ENCODE measurements around the gene RNU6-1.

RNU6-1 gene

GRCh38 chr15:67839929-67840748 lies at the start of gene RNU6-1:
Gene RNU6-1, minus strand, starts transcription at chr15:67840045.
- peak; percentile 89 for DNase-seq

- DNase-seq: no peak
Measured at GRCh38 chr15:67887776-67888175, 47.9 kb upstream of the RNU6-1 start.

- DNase-seq: no peak
Measured at GRCh38 chr15:67885861-67886260, 46.0 kb upstream of the RNU6-1 start.

DNA sequence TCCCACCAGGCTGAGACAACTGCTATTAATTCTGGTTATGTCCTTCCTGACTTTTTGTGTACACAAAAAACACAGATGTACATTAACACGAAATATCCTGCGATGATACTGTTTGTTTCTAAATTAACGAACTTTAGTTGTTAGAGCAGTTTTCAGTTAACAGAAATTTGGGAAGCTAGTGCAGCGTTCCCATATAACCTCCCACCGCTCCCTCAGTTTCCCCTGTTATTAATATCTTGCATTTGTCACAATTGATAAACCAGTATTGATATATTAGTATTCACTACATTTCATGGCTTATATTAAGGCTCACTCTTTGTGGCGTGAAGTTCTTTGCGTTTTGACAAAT lies 45.3 kb upstream of the RNU6-1 start:
- no peak for DNase-seq

DNA sequence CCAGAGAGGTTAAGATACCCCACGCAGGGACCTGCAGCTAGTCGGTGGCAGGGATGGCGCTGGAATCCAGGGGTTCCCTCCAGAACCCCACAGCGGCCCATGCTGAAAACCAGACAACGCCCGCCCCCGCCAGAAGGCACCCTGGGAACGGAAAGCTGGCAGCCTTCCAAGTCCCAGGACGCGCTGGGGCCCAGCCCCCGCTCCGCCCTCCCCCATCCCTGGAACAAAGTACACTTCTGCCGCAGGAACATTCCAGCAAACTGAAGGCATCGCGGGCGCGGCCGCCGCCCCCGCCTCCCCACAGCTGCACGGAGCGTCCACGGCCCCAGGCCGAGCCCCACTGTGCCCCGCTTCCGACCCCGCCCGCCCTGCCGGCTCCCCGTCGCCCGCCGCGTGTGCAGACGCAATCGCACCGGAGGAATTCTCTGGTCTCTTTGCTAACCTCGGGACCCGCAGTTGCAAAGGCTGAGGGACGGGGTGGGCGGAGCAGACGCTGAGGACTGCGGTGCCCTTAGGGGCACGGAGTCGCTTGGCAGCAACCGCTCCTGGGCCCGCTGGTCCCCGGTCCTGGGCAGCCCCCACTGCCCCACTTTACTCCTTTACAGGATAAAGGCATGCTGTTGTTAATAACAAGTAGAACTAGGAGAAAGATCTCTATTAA lies 44.8 kb upstream of the RNU6-1 start:
- no peak for DNase-seq

DNA sequence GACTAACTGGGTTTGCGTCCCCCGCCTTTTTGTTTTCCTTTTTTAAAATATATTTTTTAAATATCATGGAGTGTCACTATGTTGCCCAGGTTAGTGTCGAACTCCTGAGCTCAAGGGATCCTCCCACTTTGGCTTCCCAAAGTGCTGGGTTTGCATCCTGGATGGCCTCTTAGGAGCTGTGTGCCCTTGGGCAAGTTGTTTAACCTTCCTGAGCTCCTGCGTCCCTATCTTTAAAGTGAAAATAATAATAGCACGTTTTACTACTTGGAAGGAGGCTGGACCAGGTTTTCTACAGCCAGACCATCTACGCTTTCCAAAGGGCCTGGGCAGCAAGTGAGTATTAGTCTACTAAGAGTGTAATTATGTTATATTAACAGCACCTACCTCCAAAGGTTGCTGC lies 44.2 kb upstream of the RNU6-1 start:
- DNase-seq: no peak

GRCh38 chr15:67883234-67883773 lies 43.5 kb upstream of the RNU6-1 start:
- no peak for DNase-seq

DNA sequence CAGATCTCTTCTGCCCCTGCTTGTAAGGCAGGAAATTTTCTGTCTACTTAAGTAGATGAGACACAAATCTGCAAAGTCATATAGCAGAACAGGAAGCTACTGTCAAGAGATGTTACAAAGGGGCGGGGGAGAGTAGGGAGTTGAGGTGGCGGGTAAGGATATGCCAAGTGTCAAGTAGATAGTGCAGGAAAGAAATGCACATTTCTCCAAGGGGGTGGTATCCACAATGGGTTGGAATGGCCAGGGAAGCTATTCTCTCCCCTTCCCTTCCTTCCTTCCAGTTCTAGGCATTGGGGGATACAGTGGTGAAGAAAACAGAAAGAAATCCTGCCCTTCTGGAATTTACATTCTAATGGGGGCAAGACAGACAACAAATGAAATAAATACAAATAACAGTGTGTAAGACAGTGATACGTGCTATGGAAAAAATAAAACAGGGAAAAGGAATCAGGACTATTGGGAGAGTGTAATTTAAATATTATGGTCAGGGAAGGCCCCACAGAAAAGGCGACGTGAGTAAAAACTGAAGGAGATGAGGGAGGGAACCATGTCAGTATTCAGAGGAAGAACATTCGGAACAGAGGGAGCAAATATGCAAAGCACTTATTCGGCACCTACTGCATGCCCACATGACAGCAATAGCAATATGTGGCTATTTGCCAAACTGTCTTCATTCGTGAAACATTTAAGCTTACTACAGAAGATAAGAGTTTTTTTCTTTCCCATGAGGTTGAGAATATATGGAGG lies 42.8 kb upstream of the RNU6-1 start:
- DNase-seq: no peak

- peak; percentile 1 for DNase-seq
Measured at GRCh38 chr15:67880651-67881182, 40.9 kb upstream of the RNU6-1 start.

DNA sequence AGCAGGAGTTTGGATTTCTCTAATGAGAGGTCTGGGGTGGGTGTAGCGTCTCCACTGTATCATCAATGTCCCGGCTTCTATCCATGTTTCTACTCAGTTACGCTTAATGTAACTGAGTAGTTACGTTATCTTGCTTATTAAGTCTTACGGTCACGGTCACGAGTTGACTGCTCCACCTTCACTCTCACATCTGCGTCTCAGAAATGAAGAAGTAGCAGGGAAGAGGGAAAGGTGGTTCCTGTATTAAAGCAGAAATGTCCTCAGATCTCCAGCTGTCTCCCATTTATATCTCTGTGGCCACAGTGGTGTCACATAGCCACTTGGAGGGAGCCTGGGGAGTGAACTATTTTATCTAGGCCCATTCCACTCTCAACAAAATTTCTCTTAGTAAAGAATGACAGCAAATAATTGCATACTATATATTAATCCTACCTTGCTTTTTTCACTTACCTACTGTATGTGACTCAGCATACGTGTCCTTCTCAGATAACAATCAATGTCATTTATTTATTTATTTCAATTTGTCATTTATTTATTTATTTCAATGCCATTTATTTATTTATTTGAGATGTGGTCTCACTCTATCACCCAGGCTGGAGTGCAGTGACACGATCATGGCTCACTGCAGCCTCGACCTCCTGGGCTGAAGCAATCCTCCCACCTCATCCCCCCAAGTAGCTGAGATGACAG lies 39.7 kb upstream of the RNU6-1 start:
- no peak for DNase-seq

DNA sequence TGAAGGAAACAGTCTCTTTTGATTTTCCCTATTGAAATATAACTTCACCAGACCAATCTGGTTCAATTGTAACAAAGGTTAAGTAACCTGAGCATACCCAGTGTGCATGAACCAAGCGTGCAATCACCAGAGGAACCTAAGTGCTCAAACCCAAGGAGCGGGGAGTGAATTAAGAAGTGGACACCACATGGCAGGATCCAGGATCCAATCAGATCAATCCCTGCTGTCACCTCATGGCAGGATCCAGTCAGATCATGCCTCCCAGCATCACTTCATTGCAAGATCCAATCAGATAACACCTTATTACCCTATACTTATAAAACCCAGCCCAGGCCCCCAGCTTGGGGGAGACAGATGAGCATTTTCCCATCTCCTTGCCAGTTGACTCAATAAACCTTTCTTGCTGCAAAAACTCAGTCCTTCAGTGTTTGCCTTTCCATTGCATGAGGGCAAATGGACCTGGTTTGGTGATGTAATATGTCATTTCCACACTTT lies 38.9 kb upstream of the RNU6-1 start:
- DNase-seq: no peak

DNA sequence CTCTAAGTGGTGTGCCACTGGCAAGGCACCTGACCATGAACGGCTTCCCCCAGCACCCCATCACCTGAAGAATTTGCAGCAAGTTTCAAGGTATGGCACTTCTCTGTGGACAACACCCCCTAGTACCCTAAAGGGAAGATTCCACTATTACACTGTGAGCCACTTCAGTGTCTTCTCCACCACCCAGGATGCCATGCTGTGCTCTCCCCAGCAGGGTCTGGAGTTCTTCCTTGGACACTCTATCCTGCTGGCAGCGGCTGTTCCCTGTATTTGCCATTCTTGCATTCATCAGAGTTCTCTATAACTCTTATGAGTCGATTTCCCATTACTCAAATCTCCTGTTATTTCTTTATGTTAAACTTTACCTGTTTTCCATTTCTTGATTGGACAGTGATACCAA lies 33.9 kb upstream of the RNU6-1 start:
- DNase-seq: no peak

DNA sequence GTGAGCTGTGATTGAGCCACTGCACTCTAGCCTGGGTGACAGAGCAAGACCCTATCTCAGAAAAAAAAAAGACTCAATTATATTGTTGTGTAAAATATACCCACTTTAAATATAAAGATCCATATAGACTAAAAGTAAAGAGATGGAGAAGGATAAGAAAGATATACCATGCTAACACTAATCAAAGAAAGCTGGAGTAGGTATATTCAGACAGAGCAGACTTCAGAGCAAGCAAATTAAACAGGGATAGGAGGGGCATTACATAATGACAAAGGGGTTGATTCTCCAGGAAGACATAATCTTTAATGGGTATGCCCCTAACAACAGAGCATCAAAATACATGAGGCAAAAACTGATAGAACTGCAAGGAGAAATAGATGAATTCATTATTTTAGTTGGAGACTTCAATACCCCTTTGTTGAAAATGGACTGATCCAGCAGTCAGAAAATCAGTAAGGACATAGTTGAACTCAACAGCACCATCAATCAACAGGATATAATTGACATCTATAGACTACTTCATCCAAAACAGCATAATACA lies 31.1 kb upstream of the RNU6-1 start:
- no peak for DNase-seq

DNA sequence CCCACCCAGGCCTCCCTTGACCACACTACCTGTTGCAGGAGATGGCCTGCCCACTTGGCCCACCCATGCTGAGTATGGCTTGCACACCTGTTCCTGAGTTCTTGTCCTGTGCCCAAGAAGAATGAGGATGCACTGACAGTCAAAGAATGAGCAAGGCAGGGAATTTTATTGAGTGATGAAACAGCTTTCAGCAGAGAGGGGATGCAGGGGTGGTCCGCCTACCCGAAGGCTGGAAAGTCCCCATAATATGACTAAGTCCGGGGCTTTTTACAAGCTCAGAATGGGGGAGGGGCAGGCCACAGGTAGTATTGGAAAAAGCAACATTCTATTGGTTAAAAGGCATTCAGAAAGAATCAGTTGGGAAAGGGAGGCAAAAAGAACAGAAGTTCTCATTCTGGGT lies 29.9 kb upstream of the RNU6-1 start:
- DNase-seq: no peak

DNA sequence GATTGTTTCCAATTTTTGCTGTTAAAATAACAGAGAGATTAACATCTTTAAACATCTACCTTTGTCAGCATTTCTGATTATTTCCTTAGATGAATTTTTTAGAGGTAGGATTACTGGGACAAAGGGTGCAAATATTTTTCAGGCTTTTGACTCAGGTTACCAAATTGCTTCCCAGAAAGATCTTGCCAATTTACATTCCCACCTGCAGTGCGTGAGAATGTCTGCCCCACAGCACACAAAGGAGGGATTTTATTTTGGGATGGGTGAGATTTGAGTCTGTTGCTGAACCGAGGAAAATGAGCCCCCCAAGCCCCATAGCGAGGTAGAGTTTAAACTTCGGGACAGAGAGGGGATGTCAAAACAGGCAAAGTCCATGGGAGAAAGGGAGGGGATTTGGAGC lies 25.9 kb upstream of the RNU6-1 start:
- no peak for DNase-seq

GRCh38 chr15:67865331-67865730 lies 25.5 kb upstream of the RNU6-1 start:
- no peak for DNase-seq

DNA sequence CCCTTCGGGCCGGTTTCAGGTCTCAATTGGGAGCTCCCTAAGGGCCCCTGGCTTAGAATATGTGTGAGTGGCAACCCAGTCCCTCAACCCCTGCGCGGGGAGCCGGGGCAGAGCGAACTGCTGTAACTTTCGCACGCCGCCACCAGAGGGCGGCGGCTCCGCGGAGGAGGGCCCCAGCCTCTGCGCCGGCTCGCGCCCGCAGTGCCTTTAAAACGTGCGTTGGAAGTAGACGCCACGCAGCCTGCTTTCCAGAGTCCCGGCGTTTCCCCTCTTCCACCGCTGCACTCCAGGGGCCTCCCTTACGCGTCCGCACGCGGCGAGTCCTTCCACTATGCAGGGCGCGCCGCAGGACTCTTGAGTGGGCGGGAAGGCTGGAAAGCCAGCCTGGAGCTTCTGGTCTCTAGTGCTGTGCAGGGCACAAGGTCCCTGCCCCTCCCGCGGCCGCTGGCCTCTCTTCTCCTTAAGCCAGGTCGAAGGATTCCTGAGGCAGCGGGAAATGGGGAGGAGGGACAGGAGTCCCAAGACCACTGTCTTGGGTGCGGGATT lies 23.7 kb upstream of the RNU6-1 start:
- peak; percentile 66 for DNase-seq

DNA sequence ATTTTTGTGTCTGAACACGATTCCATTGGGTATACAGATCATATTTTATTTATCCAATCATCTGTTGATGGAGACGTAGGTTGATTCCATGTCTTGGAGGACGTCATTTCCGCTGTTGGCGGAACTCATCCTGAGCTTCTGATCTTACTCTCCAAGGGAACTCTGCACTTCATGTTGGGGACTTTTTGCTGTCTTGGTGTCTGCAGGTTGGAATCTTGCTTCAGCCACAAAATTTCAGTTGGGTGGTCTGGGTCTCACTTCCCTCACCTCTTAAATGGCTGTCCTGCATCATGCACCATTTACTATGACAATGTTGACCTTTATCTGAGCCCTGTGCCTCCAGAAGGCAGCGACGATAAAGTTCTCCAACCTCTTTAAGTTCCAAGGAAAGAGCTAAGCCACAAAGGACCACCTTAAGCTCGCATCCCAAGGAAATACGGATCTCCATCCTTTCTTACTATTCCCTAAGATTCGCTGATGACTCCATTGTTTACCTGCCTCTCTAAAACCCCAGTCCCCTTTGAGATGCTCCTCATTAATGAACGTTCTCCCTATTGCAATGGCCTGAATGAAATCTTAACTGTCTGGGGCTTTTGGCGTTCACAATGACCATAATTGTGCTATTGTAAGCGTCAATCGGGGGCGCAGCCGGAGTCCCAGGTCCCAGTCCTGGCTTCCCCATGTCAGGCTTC lies 23.1 kb upstream of the RNU6-1 start:
- DNase-seq: no peak

DNA sequence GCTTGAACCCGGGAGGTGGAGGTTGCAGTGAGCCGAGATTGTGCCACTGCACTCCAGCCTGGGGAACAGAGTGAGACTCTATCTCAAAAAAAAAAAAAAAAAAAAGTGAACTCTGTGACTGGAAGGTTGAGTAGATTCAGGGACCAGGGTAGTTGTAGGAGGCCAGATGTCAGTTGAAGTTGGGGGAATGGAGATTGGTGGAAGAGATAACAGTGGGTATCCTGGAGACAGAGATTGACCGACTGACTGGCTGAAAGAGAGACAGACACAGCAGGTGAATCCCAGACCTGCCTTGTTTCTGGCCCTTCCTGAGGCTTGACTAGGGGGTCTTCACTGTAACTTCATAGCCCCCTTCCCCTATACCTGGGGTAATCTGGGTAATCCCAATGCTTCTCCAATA lies 22.1 kb upstream of the RNU6-1 start:
- no peak for DNase-seq

DNA sequence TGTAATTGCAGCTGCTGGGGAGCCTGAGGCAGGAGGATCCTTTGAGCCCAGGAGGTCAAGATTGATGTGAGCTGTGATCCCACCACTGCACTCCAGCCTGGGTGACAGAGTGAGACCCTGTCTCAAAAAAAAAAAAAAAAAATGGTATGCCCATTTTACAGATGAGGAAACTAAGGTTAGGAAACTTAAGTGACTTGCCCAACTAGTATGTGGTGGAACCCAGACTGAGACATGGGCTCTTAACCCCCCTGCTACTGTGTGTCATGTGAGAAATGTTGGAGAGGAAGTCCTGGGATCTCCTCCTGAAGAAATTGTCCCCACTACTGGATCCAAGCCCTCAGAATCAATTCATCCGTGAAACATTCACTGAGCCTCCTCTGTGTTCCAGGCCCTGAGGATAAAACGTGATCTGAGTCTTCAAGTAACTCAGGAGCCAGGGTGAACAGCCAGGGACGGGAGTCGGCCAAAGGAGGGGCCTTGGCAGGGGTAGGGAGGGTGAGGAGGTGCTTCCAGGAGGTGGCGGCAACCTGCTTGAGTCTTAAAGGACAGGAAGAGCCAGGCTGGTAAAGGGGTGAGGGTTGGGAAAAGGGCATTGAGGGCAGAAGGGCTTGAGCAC lies 19.6 kb upstream of the RNU6-1 start:
- DNase-seq: no peak

DNA sequence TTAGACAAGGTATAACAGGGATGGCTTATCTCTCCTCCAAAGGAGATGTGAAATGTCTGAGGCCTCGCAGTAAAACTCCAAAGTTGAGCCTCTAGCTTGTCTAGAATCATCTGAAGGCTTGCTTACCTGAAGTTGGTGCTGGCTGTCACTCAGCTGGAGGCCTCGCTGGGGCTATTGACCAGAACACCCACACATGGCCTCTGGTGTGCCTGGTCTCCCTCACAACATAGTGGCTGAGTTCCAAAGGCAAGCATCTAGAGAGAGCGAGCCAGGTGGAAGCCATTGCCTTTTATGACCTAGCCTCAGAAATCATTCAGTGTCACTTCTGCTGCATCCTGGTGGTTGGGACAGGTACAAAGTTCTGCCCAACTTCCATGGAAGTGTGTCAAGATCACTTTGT lies 17.4 kb upstream of the RNU6-1 start:
- DNase-seq: no peak
